Type B pancreatic cell (in vitro differentiated cells): ENCODE results near the gene WASHC2A. TPM values are rescaled to one million over a fixed set of nuclear protein-coding genes. Genes with fewer than 3 reads are reported as not detected.
"Not testable (repeated sequence)": the region's sequence is repeated elsewhere in the genome, so short reads cannot be mapped to it uniquely, and the experiment has no call there.

ENCODE experiments used
- DNase-seq: peaks from one replicate; pipeline ENCODE4 v3.0.0; 2021; ENCODE audit warnings: mixed read lengths; ENCODE audit not compliant: unreplicated experiment; ENCODE audit errors: extremely low spot score
- H3K27ac Mint-ChIP-seq: 2 replicates; pipeline ENCODE4 v1.8.0; 2021; ENCODE audit warnings: mild to moderate bottlenecking, mixed read lengths
- H3K27me3 Mint-ChIP-seq: 2 replicates; pipeline ENCODE4 v1.8.0; 2021; ENCODE audit warnings: mixed read lengths
- H3K36me3 Mint-ChIP-seq: 2 replicates; pipeline ENCODE4 v1.8.0; 2021; ENCODE audit warnings: mixed read lengths
- H3K4me1 Mint-ChIP-seq: one replicate; pipeline ENCODE4 v1.8.0; 2021; ENCODE audit warnings: mixed read lengths; ENCODE audit not compliant: unreplicated experiment
- H3K4me3 Mint-ChIP-seq: 2 replicates; pipeline ENCODE4 v1.8.0; 2021; ENCODE audit warnings: mild to moderate bottlenecking, mixed read lengths
- H3K9me3 Mint-ChIP-seq: 2 replicates; pipeline ENCODE4 v1.8.0; 2021; ENCODE audit warnings: mixed read lengths
- total RNA-seq: library from RNA; stranded (reverse); gene quantifications from 2 replicates; pipeline ENCODE4 v1.2.1, GENCODE V29; 2021; ENCODE audit warnings: low replicate concordance

WASHC2A gene
- total RNA-seq, 1 donor from 2014 or later = 42.6 TPM

DNA sequence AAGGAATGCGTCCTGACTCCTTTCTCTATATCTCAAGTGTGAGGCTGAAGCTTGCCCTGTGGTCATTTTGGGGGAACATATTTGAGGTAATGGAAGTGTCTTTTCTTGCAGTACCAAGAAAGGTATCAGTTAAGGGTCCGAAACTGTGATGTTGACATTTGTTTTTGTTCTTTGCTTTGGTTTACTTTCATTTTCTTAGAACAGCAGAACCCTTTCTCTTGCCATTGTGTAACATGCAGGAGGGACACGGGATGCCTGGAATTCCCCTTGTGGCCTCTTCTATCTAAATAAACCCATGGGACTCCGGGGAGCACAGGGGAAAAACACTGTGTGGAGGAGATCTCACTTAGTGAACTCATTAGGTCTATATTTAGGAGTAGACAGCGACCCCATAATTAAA is 34.5 kb downstream of the WASHC2A start:
- H3K4me1 Mint-ChIP-seq, H3K36me3 Mint-ChIP-seq, H3K9me3 Mint-ChIP-seq, H3K4me3 Mint-ChIP-seq, DNase-seq, H3K27me3 Mint-ChIP-seq, H3K27ac Mint-ChIP-seq: not testable (repeated sequence)

DNA sequence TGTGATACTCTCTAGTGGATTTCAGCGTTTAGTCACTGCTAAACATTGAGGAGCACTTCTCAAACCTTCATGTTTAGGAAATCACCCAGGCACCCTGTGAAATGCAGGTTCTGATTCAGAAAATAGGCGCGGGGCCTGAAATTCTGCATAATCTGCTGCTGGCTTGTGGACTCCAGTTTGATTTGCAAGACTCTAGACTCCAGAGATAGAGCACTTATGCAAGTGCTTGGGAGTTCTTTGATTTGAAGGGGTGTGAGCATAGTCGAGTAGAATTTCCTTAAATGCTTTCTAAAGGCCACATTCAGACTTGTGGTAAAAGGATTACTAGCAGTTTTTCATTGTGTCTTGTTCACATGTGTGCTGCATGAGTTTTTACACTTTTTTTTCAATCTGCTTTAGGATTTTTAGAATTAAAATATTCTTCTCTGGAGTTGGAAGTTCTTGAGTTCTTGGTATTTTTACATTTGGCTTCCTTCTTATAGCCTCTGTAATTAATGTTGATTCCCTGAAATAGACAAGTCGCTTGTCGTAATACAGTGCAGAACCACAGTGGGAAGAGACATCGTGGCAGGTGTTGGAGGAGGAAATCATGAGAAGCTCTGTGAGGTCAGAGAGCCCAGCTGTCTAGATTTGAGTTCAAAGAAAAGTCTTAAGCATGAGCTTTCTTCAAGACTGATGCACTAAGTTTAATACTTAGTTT is 41.4 kb downstream of the WASHC2A start:
- H3K4me3 Mint-ChIP-seq, H3K36me3 Mint-ChIP-seq, H3K9me3 Mint-ChIP-seq, H3K27me3 Mint-ChIP-seq, H3K27ac Mint-ChIP-seq, DNase-seq, H3K4me1 Mint-ChIP-seq: not testable (repeated sequence)

DNA sequence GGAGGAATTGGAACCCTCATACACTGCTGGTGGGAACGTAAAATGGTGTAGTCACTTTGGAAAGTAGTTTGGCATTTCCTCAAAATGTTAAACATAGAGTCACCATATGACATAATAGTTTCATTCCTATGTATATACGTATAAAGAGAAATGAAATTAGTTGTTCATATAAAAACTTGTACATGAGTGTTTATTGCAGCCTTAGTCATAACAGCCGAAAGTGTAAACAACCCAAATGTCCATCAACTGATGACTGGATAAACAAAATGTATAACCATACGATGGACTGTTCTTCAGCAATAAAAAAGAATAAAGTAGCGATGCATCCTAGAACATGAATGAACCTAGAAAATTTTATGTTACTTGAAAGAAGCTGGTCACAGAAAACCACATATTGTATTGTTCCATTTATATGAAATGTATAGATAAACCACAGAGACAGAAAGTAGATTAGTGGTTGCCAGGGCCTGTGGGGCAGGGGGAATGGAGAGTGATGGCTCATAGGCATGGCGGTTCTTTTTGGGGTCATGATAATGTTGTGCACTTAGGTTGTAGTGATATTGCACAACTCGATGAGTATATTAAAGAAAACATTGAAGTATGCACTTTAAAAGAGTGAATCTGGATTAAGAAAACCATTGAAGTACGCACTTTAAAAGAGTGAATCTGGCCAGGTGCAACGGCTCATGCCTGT is 44.8 kb downstream of the WASHC2A start:
- H3K27me3 Mint-ChIP-seq, H3K4me3 Mint-ChIP-seq, H3K4me1 Mint-ChIP-seq, DNase-seq, H3K27ac Mint-ChIP-seq, H3K9me3 Mint-ChIP-seq, H3K36me3 Mint-ChIP-seq: not testable (repeated sequence)

DNA sequence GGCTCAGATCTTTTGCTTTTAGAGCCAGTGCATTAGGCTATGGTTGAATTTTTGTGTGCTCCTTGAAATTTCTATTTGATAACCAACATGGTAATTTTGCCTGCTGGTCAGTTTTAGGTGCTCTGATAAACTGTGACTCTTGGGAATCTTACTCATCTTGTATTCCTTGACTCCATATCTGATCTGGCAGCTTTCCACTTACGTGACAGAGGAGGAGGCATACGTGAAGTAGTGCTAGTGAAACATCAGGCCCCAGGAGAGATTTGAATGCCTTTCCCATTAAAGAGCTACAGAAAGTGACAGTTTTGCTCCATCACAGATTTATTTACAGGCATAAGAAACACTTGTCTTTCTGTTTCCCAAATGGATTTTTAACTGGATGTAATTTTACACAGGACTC is 59.0 kb downstream of the WASHC2A start:
- not testable (repeated sequence) for H3K27me3 Mint-ChIP-seq, H3K4me3 Mint-ChIP-seq, H3K27ac Mint-ChIP-seq, H3K4me1 Mint-ChIP-seq, H3K36me3 Mint-ChIP-seq, H3K9me3 Mint-ChIP-seq, DNase-seq

DNA sequence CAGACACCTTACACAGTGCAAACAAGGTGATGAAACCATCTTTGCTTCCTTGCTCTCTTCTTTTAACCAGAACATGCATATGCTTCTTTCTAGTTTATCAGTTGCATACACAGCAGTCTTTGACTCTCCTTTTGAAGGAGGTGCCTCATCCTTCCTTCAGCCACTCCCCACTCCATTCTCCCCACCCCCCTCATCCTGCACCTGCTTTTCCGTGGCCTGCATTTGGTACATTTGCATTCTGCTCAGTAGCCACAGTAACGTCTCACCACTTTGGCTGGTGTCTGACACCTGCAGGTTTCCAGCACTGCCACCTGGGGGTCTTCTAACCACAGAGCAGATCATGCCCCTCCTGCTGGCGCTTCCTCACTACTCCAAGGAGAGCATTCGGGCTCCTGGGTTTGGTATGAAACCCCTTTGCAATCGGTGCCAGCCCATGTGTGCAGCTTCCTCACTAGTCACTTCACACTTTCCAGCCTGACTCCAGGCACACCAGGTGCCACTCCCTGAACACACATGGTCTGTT is 60.1 kb downstream of the WASHC2A start:
- DNase-seq, H3K4me3 Mint-ChIP-seq, H3K4me1 Mint-ChIP-seq, H3K36me3 Mint-ChIP-seq, H3K27ac Mint-ChIP-seq, H3K9me3 Mint-ChIP-seq, H3K27me3 Mint-ChIP-seq: not testable (repeated sequence)

- not testable (repeated sequence) for DNase-seq, H3K27ac Mint-ChIP-seq, H3K4me3 Mint-ChIP-seq
These were observed 63.7 kb downstream of the WASHC2A start for GRCh38 chr10:50131245-50131965.

DNA sequence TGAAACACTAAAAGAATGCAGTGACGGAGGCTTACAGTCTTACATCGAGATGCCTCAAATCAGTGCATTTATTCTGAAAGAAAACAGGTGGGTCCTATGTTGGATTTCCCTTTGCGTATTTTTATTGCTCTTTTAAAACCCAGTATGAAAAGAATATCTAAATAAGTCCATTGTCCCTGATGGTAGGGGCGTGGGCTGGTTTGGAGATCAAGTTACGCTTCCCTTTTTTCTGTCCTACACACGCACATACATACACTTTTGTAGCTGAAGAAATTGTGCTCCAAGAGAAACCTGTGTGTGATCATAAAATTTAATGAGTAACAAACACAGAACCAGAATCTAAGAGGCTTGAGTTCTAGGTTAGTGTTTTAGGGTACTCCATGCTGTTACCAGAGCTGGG is 64.6 kb downstream of the WASHC2A start:
- not testable (repeated sequence) for DNase-seq, H3K4me1 Mint-ChIP-seq, H3K9me3 Mint-ChIP-seq, H3K27me3 Mint-ChIP-seq, H3K4me3 Mint-ChIP-seq, H3K27ac Mint-ChIP-seq
- peaks cover 14% of the 10 kb centered on the region for H3K36me3 Mint-ChIP-seq

More at GRCh38 chr10:50131245-50131965, 63.7 kb downstream of the WASHC2A start:
- H3K9me3 Mint-ChIP-seq, H3K27me3 Mint-ChIP-seq, H3K4me1 Mint-ChIP-seq: not testable (repeated sequence)
- H3K36me3 Mint-ChIP-seq = peaks cover 14% of the 10 kb centered on the region

- H3K4me3 Mint-ChIP-seq = not testable (repeated sequence)
These were observed 65.1 kb downstream of the WASHC2A start for GRCh38 chr10:50132841-50133240.

GRCh38 chr10:50143512-50144174 is 75.9 kb downstream of the WASHC2A start:
- not testable (repeated sequence) for H3K4me1 Mint-ChIP-seq, H3K36me3 Mint-ChIP-seq, H3K4me3 Mint-ChIP-seq, DNase-seq, H3K27me3 Mint-ChIP-seq, H3K27ac Mint-ChIP-seq, H3K9me3 Mint-ChIP-seq

More at GRCh38 chr10:50132841-50133240, 65.1 kb downstream of the WASHC2A start:
- peaks cover 14% of the 10 kb centered on the region for H3K36me3 Mint-ChIP-seq
- H3K27me3 Mint-ChIP-seq, DNase-seq, H3K27ac Mint-ChIP-seq, H3K4me1 Mint-ChIP-seq, H3K9me3 Mint-ChIP-seq: not testable (repeated sequence)

DNA sequence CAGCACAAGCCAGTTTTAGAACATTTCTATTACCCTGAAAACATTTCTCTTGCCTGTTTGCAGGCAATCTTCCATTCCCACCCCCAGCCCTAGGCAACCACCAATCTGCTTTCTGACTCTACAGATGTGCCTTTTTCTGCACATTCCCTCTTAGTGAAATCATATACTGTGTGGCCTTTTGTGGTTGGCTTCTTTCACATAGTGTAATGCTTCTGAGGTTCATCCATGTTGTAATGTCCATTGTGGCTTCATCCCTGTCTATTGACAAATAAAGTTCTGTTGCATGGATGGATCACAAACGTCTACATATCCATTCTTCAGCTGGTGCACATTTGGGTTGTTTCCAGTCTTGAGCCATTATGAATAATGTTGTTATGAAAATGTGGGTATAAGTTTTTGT is 77.8 kb downstream of the WASHC2A start:
- not testable (repeated sequence) for H3K27ac Mint-ChIP-seq, H3K9me3 Mint-ChIP-seq, H3K4me1 Mint-ChIP-seq, DNase-seq, H3K36me3 Mint-ChIP-seq, H3K27me3 Mint-ChIP-seq, H3K4me3 Mint-ChIP-seq
